ENCODE data around the gene ALDH18A1.
"Not testable (repeated sequence)": the region's sequence is repeated elsewhere in the genome, so short reads cannot be mapped to it uniquely, and the experiment has no call there.

Gene ALDH18A1

DNA sequence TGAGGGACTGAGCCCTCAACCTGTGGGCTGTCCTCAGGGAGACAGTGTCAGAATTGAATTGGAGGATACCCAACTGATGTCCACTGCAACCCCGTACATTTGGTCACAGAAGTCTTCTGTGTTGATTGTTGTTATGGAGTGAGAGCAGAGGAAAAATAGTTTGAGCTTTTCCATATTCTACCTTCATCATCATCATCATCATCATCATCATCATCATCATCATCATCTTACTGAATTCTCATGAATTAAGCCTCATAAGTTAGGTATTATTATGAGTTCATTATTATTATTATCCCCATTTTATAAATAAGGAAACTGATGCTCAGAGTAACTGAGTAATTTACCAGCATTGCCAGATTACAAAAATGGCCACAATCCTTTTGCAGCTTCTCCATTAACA, 8.4 kb downstream of the ALDH18A1 start:
- no peak for DNase-seq

DNA sequence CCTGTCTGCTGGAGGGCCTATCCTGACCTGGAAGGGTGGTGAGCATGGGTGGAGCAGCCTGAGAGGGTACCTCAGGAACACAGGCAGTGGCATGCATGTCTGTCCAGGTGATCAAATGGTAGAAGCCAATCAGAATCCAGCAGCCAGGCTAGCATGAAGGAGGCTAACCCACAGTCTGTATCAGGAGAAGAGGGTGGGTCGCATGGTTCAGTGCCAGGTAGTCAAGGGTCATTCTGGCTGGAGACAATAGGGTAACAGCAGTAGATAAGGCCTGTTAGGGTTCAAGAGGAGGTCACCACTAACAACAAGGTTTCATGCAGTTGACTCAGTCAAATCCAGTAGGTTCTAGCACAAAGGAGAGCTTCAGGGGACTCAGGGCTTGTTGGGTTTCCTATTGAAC, 10.4 kb downstream of the ALDH18A1 start:
- DNase-seq, result no peak

DNA sequence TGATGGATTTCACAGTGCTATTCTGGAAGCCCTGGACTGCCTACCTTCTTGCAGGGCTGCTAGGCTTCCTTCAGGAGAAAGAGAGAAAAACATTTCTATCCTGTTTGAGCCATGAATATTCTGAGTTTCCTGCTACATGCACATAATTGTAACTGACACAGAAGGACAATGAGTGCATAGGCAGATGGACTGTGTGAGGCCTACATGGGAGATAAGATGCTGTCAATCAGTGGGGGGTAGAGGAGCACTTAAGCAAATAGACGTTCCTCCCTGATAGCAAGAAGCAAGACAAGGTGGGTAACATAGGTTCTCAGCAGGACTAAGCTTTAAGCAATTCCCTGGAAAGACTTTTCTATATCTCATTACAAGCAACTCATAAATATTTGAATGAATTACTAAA, 11.6 kb downstream of the ALDH18A1 start:
- no peak for DNase-seq

DNA sequence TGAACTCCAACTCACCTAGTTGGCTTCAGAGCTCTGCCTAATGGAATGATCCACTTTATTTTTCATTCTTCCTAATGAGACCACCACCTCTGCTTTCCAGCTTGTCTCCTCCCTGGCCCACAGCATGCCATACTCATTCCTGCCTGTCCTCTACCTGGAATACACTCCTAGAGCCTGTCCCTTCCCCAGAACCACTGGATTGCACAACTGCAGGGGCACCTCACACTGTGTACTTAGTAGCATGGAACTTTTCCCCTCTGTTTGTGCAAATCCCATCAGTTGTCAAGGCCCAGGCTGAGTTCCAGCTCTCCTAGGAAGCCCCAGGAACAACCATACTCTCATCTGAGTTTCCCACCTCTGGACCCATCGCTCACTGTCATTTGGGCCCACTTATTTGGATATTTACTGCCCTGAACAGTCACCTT, 15.6 kb downstream of the ALDH18A1 start:
- DNase-seq, result no peak

DNA sequence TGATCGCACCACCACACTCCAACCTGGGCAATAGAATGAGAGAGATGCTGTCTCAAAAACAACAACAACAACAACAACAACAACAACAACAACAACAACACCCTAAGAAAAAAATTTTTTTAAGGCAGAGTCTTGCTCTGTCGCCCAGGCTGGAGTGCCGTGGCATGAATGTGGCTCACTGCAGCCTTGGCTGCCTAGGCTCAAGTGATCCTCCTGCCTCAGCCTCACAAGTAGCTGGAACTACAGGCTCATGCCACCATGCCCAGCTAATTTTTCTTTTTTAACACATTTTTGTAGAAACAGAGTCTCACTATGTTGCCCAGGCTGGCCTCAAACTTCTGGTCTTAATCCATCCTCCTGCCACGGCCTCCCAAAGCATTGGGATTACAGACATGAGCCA, 18.6 kb downstream of the ALDH18A1 start:
- DNase-seq, result no peak

DNA sequence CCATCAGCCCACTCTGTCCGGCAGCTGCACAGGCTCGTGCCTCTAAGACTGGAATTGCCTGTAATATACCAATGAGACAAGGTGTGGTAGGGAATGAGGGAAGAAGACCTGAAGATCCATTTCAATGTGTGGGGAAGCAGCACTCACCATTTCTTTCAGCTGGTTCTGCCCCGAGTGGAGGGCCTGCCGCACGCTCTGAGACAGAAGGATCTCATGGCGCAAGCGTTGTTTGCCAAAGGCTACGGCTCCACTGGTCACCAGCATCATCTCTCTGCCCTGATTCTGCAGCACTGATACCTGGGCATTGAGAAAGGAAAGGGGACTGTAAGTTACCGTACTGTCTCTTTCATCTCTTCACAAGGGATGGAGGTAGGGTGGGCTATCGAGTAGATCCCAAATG, 19.4 kb downstream of the ALDH18A1 start:
- no peak for DNase-seq

DNA sequence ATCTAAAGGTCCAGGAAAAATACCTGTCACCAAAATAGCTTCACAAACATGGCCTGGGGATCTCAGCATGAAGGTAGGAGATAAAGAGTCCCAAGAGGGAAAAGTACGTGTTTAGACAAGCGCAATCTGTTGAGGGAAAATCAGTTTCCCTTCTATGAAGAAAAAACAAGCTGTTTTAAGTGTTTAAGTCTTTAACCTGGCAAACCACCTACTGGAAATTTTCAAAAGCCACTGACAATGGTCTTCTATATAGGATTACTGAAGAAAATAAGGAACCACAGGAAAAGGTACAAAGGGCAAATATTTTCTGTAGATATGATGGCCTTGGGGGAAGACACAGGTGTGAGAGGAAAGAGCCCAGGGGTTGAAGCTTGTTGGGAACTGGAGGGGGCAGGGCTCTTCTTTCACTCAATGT, 21.2 kb downstream of the ALDH18A1 start:
- no peak for DNase-seq

DNA sequence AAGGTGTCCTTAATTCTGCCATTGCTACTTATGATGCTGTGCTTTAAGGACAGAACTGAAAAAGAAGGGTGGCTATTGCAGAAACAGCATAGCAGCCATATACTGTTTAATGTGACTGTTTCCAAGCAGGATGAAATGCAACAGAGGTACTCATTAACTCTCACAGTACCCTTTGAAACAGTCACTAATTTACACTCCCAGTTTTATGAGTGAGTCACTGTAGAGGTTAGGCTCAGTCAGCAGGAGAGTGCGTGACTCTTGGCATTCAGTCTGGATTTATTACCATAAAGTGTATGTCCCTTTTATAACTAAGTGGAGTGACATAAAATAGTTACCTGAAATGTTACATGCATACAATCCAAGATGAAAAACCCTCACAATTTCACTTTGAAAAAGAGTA, 27.7 kb downstream of the ALDH18A1 start:
- DNase-seq, result no peak

DNA sequence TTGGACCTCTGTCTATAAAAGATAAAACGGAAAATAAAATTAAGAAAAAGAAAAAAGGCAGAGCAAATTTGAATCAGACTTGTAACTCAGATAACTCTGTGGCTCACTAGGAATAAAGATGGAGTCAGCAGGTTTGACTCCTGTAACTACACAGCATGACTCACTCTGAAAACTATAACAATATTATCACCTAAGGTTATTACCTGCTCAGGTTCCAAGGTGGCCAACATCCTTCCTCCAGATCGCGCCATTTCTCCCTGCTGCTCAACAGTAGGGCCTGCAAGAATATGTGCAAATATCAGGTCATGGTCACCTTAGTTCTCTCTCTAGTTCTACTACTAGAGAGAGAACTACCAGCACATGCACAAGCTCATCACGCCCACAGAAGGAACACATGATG, 30.0 kb downstream of the ALDH18A1 start:
- no peak for DNase-seq

DNA sequence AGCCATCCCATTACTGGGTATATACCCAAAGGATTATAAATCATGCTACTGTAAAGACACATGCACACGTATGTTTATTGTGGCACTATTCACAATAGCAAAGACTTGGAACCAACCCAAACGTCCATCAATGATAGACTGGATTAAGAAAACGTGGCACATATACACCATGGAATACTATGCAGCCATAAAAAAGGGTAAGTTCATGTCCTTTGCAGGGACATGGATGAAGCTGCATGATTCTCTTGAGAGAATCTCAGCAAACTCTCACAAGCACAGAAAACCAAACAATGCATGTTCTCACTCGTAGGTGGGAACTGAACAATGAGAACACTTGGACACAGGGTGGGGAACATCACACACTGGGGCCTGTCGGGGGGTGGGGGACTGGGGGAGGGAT, 36.1 kb downstream of the ALDH18A1 start:
- DNase-seq, result not testable (repeated sequence)

DNA sequence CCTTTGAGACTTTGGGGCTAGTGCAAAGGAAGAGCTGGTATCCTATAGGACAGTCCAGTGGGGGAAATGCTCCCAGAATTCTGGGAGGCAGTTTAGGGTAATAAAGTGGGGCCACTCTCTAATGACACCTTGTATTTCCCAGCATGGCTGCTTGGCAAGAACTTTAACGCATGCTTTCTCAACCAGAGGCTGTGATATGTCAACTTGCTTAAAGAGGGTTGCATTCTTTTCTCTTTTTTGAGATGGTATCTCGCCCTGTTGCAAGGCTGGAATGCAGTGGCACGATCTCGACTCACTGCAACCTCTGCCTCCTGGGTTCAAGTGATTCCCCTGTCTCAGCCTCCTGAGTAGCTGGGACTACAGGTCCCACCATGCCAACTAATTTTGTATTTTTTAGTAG, 38.4 kb downstream of the ALDH18A1 start:
- DNase-seq, result no peak

DNA sequence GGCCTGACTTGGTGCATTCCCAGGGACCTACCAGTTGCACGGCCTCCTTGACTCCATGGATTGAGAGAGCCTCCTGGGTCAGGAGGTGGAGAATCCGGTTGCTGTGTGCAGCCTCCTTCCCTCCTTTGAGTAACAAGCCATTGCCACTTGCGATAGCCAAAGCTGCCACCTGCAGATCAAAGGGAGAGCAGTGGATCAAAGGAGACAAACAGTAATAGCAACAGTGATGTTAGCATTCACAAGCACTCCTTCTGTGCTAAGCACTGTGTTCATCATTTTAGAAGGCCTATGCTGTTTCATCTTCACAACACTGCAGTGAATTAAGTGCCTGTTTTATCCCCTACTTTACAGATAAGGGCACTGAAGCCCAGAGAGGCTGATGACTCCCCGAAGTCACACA, 40.1 kb downstream of the ALDH18A1 start:
- DNase-seq, result no peak

DNA sequence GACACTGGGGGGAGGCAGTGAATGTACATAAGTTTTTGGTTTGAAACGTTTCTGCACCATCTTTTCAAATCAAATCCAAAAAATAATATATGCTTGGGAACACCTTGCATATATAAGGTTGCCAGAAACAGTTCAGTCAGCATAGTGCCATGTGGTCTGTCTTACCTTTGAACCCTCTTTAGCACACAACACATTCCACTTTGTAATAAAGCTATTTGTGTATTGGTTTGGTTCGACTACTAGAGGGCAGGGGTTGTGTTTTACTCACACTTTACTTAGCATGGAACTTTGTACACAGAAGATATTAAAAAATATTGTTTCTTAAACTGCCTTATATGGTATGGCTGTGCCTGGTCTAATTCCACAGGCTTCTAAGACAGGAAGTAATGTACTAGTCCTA, 43.2 kb downstream of the ALDH18A1 start:
- DNase-seq, result no peak

DNA sequence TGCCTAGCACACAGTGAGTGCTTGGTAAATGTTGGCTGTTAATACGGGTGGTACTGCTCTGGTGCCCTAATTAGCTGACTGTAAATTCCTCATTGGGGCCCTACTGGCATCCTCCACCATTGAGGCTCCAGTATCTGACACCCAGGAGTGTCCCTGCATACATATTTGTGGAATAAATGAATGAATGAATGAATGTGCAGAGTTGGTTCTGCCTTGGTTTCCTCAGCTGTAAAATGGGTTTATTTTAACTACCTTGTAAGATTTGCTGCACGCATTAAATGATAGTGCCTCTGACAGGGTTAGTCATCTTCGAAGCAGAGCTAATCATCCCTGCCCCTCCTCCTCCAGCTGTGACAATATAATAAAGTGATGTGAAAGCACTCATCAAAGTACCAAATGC, 45.8 kb downstream of the ALDH18A1 start:
- no peak for DNase-seq

DNA sequence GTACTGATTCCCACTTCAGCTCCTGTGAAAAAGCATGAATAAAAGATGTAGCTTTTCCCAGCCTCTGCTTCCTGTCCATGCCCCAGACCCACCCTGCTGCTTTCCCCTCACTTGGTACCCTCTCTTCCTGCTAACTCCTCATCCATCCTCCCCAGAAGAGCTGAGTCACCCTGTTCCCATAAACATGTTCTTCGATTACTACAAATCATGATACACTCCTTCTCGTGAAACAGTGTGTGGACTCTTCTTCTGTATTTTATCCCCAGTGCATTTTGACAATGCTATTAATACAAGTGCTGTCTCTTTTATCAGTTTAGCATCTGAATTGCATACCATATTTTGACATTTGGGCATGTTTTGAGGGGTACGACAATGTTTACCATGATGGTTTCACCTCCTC, 49.6 kb downstream of the ALDH18A1 start:
- DNase-seq, result no peak

DNA sequence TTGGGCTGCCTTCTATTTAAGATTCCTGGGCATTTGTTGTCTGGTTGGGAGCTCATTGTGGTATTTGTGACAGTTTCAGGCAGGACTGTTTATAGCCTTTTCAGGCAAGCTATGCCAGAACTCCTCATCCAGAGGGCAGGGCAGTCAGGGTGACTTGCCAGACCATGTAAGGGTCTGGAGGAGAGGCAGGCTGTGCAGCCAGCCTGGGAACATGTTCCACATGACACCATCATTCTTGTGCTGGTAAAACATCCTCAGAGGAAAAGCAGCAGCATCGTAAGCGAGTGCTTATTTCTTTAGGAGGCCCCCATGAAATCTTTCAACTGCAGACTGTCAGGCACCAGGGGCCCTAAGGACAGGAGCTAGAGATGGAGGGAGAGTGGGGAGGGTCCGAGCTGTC, 51.3 kb downstream of the ALDH18A1 start:
- DNase-seq, result no peak

DNA sequence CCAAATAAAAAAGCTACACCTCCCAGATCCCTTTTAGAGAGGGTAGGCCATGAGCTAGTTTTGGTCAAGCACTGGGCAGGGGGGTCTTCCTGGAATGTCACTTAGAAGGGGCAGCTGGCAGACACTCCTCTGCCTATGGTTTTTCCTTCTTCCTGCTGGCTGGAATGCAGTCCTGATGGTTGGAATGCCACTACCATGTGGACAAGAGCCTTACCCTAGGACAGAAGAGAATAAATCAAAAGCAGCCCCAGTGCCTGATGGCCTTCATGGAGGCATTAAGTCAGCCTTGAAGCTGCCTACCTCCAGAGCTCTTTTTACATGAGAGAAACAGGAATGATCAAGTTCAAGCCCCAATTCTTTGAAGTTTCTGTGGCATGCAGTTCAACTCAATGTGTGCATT, 51.9 kb downstream of the ALDH18A1 start:
- no peak for DNase-seq

DNA sequence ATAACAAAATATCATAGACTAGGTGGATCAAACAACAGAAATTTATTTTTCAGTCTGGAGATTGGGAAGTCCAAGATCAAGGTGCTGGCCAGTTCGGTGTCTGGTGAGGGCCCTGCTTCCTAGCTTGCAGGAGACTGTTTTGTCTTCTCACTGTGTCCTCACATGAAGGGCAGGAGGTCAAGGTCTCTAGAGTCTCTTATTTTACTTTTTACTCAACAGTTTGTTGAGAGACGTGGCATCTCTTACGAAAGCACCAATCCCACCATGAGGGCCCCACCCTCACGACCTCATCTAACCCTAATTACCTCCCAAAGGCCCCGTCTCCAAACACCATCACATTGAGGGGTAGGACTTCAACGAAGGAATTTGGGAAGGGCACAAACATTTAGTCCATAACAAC, 54.1 kb downstream of the ALDH18A1 start:
- DNase-seq, result no peak

DNA sequence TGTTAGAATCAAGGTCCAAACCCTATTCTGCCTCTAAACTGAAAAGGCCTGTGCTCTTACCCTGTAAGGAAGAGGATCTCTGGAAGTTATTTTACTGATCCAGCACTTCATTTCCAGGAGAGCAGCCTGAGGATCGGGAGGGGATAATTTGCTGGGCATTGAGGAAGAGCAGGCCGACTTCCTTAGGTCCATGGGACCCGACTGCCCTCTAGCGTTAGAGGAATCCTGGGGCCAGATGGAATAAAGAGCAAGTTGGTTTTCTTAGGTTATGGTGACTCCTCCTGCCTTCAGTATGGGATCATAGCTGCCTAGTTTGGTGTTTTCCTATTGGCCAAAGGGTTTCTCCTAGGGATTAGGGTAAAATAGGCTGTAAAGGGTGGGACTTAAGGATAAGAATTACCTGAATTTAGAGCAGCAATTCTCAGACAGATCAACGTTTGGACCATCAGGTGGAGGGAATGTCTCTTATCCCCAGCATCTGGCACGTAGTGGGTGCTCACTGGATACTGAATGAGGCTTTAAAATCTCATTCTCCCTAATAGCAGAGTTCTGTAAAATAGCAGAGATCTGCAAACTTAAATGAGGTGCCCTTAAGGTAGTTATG, 55.3 kb downstream of the ALDH18A1 start:
- DNase-seq, result peak; percentile 52

DNA sequence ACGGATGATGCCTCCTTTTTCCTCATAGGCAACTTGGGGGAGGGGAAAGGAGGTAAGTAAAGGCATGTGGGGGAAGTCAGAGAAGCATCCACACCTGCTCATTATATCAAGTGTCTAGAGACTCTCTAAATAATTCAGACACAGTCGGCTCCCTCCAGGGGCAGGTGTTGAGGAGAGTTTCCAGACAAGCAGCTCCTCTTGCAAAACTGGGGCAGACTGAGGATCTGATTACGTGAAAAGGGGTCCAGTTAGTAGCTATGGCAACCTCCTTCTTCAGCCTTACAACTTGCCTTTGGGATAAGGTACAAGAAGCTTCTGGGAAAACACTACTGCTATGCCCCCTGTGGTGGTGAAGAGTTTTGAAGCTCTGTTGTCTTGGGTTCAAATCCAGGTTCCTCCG, 56.4 kb downstream of the ALDH18A1 start:
- DNase-seq, result no peak

DNA sequence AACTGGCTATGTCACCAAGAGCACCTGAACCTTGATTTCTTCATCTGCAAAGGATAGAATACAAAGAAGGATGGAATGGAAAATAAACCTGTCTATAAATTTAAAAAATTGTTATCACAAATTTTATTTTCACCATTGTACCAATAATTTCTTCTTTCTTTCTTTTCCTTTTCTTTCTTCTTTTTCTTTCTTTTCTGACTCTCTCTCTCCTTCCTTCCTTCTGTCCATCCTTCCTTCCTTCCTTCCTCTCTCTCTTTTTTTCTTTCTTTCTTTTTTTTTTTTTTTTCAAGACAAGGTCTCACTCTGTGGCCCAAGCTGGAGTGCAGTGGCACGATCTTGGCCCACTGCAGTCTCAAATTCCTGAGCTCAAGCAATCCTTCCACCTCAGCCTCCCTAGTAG, 58.7 kb downstream of the ALDH18A1 start:
- DNase-seq, result no peak

DNA sequence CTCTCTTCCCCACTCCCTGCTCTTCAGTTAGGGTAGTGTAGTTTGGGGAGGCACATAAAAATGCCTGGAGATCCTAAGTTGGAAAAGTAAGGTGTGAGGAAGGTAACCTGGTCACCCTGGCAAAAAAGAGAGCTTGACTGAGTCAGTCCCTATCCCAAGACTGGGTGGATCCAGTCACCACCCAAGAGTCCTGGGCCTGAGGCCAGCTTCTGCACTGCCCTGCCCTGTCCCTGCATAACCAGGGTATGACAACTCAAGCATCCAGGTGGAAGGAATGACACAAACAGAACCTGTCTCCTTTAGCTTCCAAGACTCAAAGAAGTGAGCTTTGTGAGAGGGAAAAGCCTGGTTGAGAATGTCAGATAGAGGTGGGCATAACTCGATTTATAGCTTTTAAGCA, 68.5 kb downstream of the ALDH18A1 start:
- no peak for DNase-seq

DNA sequence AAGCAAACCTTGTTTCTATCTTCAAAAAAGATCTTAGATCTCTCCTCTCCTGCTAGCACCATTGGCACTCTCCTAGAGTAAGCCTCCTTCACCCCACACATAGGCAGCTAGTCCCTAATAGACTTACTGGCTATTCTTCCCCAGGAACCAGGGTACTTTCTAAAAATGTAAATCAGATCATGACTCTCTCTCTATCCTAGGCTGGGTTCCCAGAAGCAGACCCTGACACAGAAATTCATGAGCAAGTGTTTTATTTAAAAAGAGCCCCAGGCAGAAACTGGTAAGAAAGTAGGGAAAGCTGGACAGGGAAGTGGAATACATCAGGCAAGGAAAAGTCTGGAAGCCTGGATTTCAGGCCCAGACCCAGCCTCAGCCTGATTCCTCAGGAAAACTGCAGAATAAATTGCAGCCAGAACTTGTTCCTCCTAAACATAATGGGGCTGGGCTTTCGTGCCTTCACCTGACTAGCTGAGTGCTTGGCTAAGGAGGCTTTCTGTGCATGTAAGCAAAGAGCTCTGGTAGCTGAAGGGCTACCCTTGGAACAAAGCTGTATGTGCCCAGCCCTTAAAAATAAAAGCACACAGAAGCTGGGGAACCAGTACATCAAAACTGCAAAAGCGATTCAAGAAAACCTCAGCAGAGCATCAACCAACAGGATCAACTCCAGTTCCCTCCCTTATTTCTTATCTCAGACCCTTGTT, 76.5 kb downstream of the ALDH18A1 start:
- no peak for DNase-seq

DNA sequence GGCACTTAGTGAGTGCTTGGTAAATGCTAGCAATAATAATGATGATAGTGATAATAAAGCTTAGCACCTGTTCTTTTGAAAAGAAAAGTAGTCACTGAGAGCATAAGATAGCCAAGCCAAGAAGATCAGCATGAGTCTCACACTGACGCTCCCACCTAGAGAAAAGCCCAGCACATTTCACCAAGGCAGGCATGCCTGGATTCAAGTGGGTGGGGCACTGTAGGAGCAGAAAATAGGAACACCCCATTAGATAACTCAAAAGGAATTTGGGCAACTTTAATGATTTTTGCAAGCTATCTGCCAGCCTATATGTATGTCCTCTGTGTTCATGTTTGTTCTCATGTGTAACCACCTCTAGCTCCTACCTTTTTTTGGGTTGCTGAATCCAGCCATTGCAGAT, 77.2 kb downstream of the ALDH18A1 start:
- no peak for DNase-seq

DNA sequence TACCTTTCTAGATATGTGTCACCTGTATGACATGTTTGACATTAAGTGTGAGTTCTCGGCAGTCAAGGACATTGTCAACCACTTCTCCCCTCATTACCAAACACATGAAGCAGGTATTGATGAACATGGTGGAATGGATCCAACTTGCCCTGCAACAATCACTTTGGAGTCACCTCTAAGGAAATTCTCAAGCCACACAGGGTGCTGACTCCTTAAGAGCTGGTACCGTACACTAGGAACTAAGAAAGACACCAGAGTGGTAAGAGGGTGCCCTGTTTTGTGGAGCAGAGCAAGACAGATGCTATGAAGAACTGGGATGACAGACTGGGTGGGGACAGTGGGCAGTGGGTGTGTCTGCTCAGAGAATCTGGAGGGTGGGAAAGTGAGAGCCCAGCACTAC, 77.9 kb downstream of the ALDH18A1 start:
- DNase-seq, result no peak
